ENCODE measurements around the gene STAB2.

DNA sequence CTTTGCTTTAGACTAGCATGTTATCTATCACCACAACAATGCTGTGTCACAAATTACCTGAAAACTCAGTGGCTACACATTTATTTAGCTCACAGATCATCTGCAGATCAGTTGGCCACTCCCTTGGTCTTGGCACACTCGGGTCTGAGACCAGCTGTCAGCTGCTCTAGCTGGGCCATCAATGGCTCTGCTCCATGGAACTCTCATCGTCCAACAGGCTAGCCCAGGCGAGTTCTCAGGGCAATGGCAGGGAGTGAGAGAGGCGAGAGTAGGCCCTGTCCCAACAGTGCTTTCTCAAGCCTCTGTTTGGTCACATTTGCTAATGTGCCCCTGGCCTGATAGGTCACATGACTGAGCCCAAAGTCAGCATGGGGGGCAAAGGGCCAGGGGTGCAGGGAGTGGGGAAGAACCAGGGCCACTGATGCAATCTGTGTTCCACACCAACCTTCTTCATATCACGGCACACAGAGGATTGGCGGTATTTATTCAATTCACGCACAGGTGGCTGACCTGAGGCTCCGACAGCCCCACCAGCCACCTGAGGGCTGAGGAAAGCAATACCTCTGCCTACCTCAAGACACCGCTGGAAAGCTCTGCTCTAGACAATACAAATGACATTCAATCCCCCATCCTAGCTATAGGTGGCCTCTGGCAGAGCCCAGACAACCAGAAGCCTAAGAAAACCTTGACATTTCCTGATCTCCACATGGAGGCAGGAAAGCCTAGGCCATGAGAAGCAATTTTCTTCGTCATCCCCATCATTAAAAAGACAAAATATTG lies 171.4 kb downstream of the STAB2 start:
- TF ChIP-seq, protein P1, sequence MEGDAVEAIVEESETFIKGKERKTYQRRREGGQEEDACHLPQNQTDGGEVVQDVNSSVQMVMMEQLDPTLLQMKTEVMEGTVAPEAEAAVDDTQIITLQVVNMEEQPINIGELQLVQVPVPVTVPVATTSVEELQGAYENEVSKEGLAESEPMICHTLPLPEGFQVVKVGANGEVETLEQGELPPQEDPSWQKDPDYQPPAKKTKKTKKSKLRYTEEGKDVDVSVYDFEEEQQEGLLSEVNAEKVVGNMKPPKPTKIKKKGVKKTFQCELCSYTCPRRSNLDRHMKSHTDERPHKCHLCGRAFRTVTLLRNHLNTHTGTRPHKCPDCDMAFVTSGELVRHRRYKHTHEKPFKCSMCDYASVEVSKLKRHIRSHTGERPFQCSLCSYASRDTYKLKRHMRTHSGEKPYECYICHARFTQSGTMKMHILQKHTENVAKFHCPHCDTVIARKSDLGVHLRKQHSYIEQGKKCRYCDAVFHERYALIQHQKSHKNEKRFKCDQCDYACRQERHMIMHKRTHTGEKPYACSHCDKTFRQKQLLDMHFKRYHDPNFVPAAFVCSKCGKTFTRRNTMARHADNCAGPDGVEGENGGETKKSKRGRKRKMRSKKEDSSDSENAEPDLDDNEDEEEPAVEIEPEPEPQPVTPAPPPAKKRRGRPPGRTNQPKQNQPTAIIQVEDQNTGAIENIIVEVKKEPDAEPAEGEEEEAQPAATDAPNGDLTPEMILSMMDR (IDR thresholded peaks at IDR 0.05; ENCODE audit: low read length): no peak
- no peak for TF ChIP-seq EZH2 (IDR thresholded peaks at IDR 0.05; ENCODE audit: borderline replicate concordance, low read length)
